OCI-LY1 (cell line): ENCODE data around the gene DNM2.
"Not testable (repeated sequence)": the region's sequence is repeated elsewhere in the genome, so short reads cannot be mapped to it uniquely, and the experiment has no call there.

Experiments
- H2AFZ ChIP-seq: fragments of 200-600 bp; sonication (generic), shearing (Covaris generic); 2 replicates; pipeline ENCODE4 v1.6.0; 2014; ENCODE audit warnings: antibody characterized with exemption, mild to moderate bottlenecking, low read length
- H3F3A ChIP-seq: fragments of 200-600 bp; sonication (generic), shearing (Covaris generic); 2 replicates; pipeline ENCODE4 v1.6.0; 2014; ENCODE audit warnings: mild to moderate bottlenecking, antibody characterized with exemption, low read length, moderate library complexity; ENCODE audit not compliant: insufficient read depth
- H3K27ac ChIP-seq: fragments of 200-600 bp; sonication (generic); 2 replicates; pipeline ENCODE4 v1.5.1; 2014; ENCODE audit warnings: low read length, mixed run types, mild to moderate bottlenecking, low read depth; ENCODE audit not compliant: poor library complexity, severe bottlenecking
- H3K27me3 ChIP-seq: fragments of 200-600 bp; sonication (generic); 2 replicates; pipeline ENCODE4 v1.6.0; 2014; ENCODE audit warnings: antibody characterized with exemption, mild to moderate bottlenecking, low read length, moderate library complexity; ENCODE audit not compliant: insufficient read depth
- H3K36me3 ChIP-seq: fragments of 200-600 bp; sonication (generic); 2 replicates; pipeline ENCODE4 v1.6.1; 2014; ENCODE audit warnings: mild to moderate bottlenecking, antibody characterized with exemption, low read length, moderate library complexity, mixed read lengths; ENCODE audit not compliant: insufficient read depth
- H3K4me1 ChIP-seq: fragments of 200-600 bp; sonication (generic); 2 replicates; pipeline ENCODE4 v1.5.1; 2014; ENCODE audit warnings: mild to moderate bottlenecking, low read length, moderate library complexity; ENCODE audit not compliant: insufficient read depth, severe bottlenecking
- H3K4me2 ChIP-seq: fragments of 200-600 bp; sonication (generic), shearing (Covaris generic); 2 replicates; pipeline ENCODE4 v1.6.1; 2014; ENCODE audit warnings: low read length
- H3K4me3 ChIP-seq: fragments of 200-600 bp; sonication (generic); 2 replicates; pipeline ENCODE4 v1.5.1; 2014; ENCODE audit warnings: low read length, low read depth, mild to moderate bottlenecking, mixed read lengths; ENCODE audit not compliant: poor library complexity, severe bottlenecking
- H3K79me2 ChIP-seq: fragments of 200-600 bp; shearing (Covaris generic); 2 replicates; pipeline ENCODE4 v1.6.1; 2016; ENCODE audit warnings: mixed run types, low read length, mixed read lengths; ENCODE audit not compliant: insufficient read depth
- H3K9ac ChIP-seq: fragments of 200-600 bp; sonication (generic), shearing (Covaris generic); 2 replicates; pipeline ENCODE4 v1.6.1; 2014; ENCODE audit warnings: mild to moderate bottlenecking, low read length, mixed read lengths
- H3K9me2 ChIP-seq: fragments of 200-600 bp; sonication (generic), shearing (Covaris generic); 2 replicates; pipeline ENCODE4 v1.6.1; 2014; ENCODE audit warnings: low read depth, mild to moderate bottlenecking, low read length, mixed read lengths
- H3K9me3 ChIP-seq: fragments of 200-600 bp; shearing (Covaris generic); 2 replicates; pipeline ENCODE4 v1.6.1; 2014; ENCODE audit warnings: low read length, mixed read lengths
- H4K20me1 ChIP-seq: fragments of 200-600 bp; sonication (generic), shearing (Covaris generic); 2 replicates; pipeline ENCODE4 v1.6.0; 2016; ENCODE audit warnings: mild to moderate bottlenecking, low read length; ENCODE audit not compliant: insufficient read depth
- CTCF ChIP-seq: fragments of 200-600 bp; sonication (generic), shearing (Covaris generic); IDR thresholded peaks from 2 replicates; pipeline ENCODE4 v1.5.1; 2017; ENCODE audit warnings: mild to moderate bottlenecking, antibody characterized with exemption, low read length, moderate library complexity, mixed read lengths
- EZH2 ChIP-seq: fragments of 200-600 bp; sonication (generic), shearing (Covaris generic); IDR thresholded peaks from 2 replicates; pipeline ENCODE4 v1.8.0; 2017; ENCODE audit warnings: borderline replicate concordance, mixed run types, mild to moderate bottlenecking, antibody characterized with exemption, low read length, moderate library complexity, mixed read lengths

DNM2 gene

GRCh38 chr19:10744253-10744798, 26.4 kb downstream of the DNM2 start:
- H3K4me3 ChIP-seq = no peak overlapping the region
- no peak overlapping the region for H3K4me2 ChIP-seq

GRCh38 chr19:10744801-10745293, 27.0 kb downstream of the DNM2 start:
- no peak overlapping the region for H3K4me3 ChIP-seq
- no peak overlapping the region for H3K9ac ChIP-seq
- no peaks in the 10 kb centered on the region for H3K4me1 ChIP-seq
- no peaks in the 10 kb centered on the region for H3F3A ChIP-seq
- peaks cover 45% of the 10 kb centered on the region for H3K79me2 ChIP-seq
- TF ChIP-seq CTCF (no peak), EZH2 (no peak)
- no peak overlapping the region for H2AFZ ChIP-seq
- H3K27ac ChIP-seq = no peak overlapping the region
- H3K9me2 ChIP-seq = no peaks in the 10 kb centered on the region
- no peak overlapping the region for H3K4me2 ChIP-seq
- no peaks in the 10 kb centered on the region for H3K27me3 ChIP-seq
- no peaks in the 10 kb centered on the region for H3K36me3 ChIP-seq
- H4K20me1 ChIP-seq = no peaks in the 10 kb centered on the region
- 0 out of 2 replicates have a peak, but pooled peaks cover 3% of the 10 kb centered on the region for H3K9me3 ChIP-seq

More at GRCh38 chr19:10744253-10744798, 26.4 kb downstream of the DNM2 start:
- Histone ChIP-seq H3K9me3 (0 out of 2 replicates have a peak, but pooled peaks cover 3% of the 10 kb centered on the region), H3K9me2 (no peaks in the 10 kb centered on the region), H2AFZ (no peak overlapping the region), H3F3A (no peaks in the 10 kb centered on the region), H3K4me1 (no peaks in the 10 kb centered on the region), H3K79me2 (peaks cover 48% of the 10 kb centered on the region), H4K20me1 (no peaks in the 10 kb centered on the region), H3K27me3 (no peaks in the 10 kb centered on the region), H3K27ac (no peak overlapping the region), H3K36me3 (0 out of 2 replicates have a peak, but pooled peaks cover 2% of the 10 kb centered on the region), H3K9ac (no peak overlapping the region)
- TF ChIP-seq CTCF = no peak
- no peak for TF ChIP-seq EZH2

- H3F3A ChIP-seq, H3K4me2 ChIP-seq, H3K9ac ChIP-seq, H2AFZ ChIP-seq, H3K27ac ChIP-seq, H3K4me1 ChIP-seq, H3K4me3 ChIP-seq, H3K9me3 ChIP-seq, H3K27me3 ChIP-seq, H4K20me1 ChIP-seq, H3K36me3 ChIP-seq, H3K9me2 ChIP-seq: not testable (repeated sequence)
- peaks cover 37% of the 10 kb centered on the region for H3K79me2 ChIP-seq
Observed at GRCh38 chr19:10746437-10746836, 28.6 kb downstream of the DNM2 start.

- no peaks in the 10 kb centered on the region for H3K27me3 ChIP-seq
- no peak overlapping the region for H2AFZ ChIP-seq
- no peaks in the 10 kb centered on the region for H3K9me3 ChIP-seq
- H3F3A ChIP-seq = no peaks in the 10 kb centered on the region
- no peak overlapping the region for H3K27ac ChIP-seq
- H3K4me3 ChIP-seq = no peak overlapping the region
- TF ChIP-seq EZH2 = no peak
- TF ChIP-seq CTCF = no peak
- no peak overlapping the region for H3K4me2 ChIP-seq
- no peaks in the 10 kb centered on the region for H4K20me1 ChIP-seq
- H3K9ac ChIP-seq = no peak overlapping the region
- H3K79me2 ChIP-seq = peaks cover 32% of the 10 kb centered on the region
- H3K36me3 ChIP-seq = no peaks in the 10 kb centered on the region
- peaks cover 3% of the 10 kb centered on the region for H3K4me1 ChIP-seq
- no peaks in the 10 kb centered on the region for H3K9me2 ChIP-seq
Observed at GRCh38 chr19:10747271-10747670, 29.4 kb downstream of the DNM2 start.
